NT2/D1 (cell line): Measurements from ENCODE around the gene LIMA1.

Source experiments
- SUZ12 ChIP-seq: IDR thresholded peaks from 2 replicates; pipeline ENCODE4 v1.6.1; 2011; ENCODE audit not compliant: insufficient read length, insufficient read depth; ENCODE audit errors: extremely low read depth
- ZNF274 ChIP-seq: IDR thresholded peaks from 2 replicates; pipeline ENCODE4 v1.6.1; 2011; ENCODE audit warnings: mild to moderate bottlenecking, low read depth, low read length

- TF ChIP-seq ZNF274 (no peak), SUZ12 (no peak)
These were observed 75.9 kb downstream of the LIMA1 start for GRCh38 chr12:50207424-50207823.
